ENCODE results near the gene ARL3. TPM values are rescaled to one million over a fixed set of nuclear protein-coding genes. Genes with fewer than 3 reads are reported as not detected.

The ARL3 gene
- total and polyA plus RNA-seq, 12 donors: 5.0 to 17.8 (median 13.6) TPM

DNA sequence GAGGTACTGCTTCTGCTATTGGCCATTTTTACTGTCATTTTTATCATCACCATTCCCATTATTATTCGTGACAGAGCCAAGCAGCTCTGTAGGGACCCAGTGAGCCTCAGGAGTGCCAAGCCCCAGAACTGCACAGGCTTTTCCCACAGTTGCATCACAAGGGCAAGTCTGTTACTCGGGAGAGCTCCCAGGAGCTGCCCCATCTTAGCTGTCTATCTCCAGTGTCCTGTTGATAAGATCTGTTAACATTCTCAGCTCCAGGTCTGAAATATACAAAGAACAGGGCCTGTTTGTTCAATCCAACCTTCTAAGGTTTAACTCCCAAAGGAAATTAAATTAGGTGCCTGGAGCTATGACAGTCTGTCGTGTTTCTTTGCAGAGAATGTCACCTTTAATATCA lies 90.1 kb downstream of the ARL3 start:
- intact Hi-C loops (cut with DNase I): no loop called here
- no peaks in the 10 kb centered on the region for H3K27me3 ChIP-seq
- no peak overlapping the region for H3K4me3 ChIP-seq
- no peak overlapping the region for H3K27ac ChIP-seq
- H3K9me3 ChIP-seq: no peaks in the 10 kb centered on the region
- 84 to 91% methylated on average over 3 of the region's 3 CpGs for WGBS, 2 donors
- DNase-seq: no peak
- TF ChIP-seq, protein P1, sequence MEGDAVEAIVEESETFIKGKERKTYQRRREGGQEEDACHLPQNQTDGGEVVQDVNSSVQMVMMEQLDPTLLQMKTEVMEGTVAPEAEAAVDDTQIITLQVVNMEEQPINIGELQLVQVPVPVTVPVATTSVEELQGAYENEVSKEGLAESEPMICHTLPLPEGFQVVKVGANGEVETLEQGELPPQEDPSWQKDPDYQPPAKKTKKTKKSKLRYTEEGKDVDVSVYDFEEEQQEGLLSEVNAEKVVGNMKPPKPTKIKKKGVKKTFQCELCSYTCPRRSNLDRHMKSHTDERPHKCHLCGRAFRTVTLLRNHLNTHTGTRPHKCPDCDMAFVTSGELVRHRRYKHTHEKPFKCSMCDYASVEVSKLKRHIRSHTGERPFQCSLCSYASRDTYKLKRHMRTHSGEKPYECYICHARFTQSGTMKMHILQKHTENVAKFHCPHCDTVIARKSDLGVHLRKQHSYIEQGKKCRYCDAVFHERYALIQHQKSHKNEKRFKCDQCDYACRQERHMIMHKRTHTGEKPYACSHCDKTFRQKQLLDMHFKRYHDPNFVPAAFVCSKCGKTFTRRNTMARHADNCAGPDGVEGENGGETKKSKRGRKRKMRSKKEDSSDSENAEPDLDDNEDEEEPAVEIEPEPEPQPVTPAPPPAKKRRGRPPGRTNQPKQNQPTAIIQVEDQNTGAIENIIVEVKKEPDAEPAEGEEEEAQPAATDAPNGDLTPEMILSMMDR (IDR thresholded peaks at IDR 0.05): no peak
- H3K36me3 ChIP-seq: peaks cover 0 to 7% (median 0%) of the 10 kb centered on the region in 9 donors
- H3K4me1 ChIP-seq: peaks cover 48 to 84% (median 78%) of the 10 kb centered on the region in 9 donors
- no peak for ATAC-seq

Other genes with a start within 250 kb of the ARL3 start
- gene ACTR1A, start 211.7 kb downstream of the ARL3 start, total RNA-seq: 100 to 1,000 TPM in 8 of 10 donors, 10 to 100 TPM in 2; 90.1 to 138 (median 110) TPM
- 100 to 1,000 TPM; 102 to 113 TPM for gene ACTR1A, start 211.7 kb downstream of the ARL3 start, polyA plus RNA-seq
- gene SUFU, start 210.4 kb downstream of the ARL3 start, total RNA-seq: 10 to 100 TPM in 1 of 10 donors, 1 to 10 TPM in 9; 5.7 to 10.1 (median 7.5) TPM
- 1 to 10 TPM; 3.3 to 4.9 TPM for gene SUFU, start 210.4 kb downstream of the ARL3 start, polyA plus RNA-seq
- 100 to 1,000 TPM in 4 of 10 donors, 10 to 100 TPM in 6; 82.6 to 147 (median 90.4) TPM for gene TRIM8, start 69.9 kb downstream of the ARL3 start, total RNA-seq
- 10 to 100 TPM; 27.9 to 67.0 TPM for gene TRIM8, start 69.9 kb downstream of the ARL3 start, polyA plus RNA-seq
- 1 to 10 TPM in 9 of 10 donors, under 1 TPM in 1; 0.89 to 4.5 (median 2.3) TPM for gene SFXN2, start 239 bp upstream of the ARL3 start, total RNA-seq
- 1 to 10 TPM; 2.5 to 4.3 TPM for gene SFXN2, start 239 bp upstream of the ARL3 start, polyA plus RNA-seq
- gene WBP1L, start 29.6 kb upstream of the ARL3 start, total RNA-seq: 10 to 100 TPM; 17.3 to 33.3 (median 21.0) TPM
- gene WBP1L, start 29.6 kb upstream of the ARL3 start, polyA plus RNA-seq: 10 to 100 TPM; 14.3 to 17.5 TPM
- under 1 TPM in 1 of 10 donors, not detected in 9; 0.16 TPM for gene CYP17A1, start 123.0 kb upstream of the ARL3 start, total RNA-seq
- gene CYP17A1, start 123.0 kb upstream of the ARL3 start, polyA plus RNA-seq: under 1 TPM; 0.14 to 0.15 TPM
- gene BORCS7, start 139.9 kb upstream of the ARL3 start, total RNA-seq: 10 to 100 TPM; 14.5 to 24.2 (median 17.6) TPM
- gene BORCS7, start 139.9 kb upstream of the ARL3 start, polyA plus RNA-seq: 10 to 100 TPM; 18.0 to 19.7 TPM
- gene AS3MT, start 155.1 kb upstream of the ARL3 start, total RNA-seq: 10 to 100 TPM; 10.0 to 29.3 (median 15.4) TPM
- gene AS3MT, start 155.1 kb upstream of the ARL3 start, polyA plus RNA-seq: 10 to 100 TPM in 1 of 2 donors, 1 to 10 TPM in 1; 6.6 to 59.4 TPM
- gene CNNM2, start 203.9 kb upstream of the ARL3 start, total RNA-seq: 1 to 10 TPM; 2.0 to 5.3 (median 4.1) TPM
- 1 to 10 TPM; 1.3 to 1.9 TPM for gene CNNM2, start 203.9 kb upstream of the ARL3 start, polyA plus RNA-seq

Data from heart right ventricle (tissue), 16 donors.